Fibroblast of the aortic adventitia (primary cell): Measurements from ENCODE around the gene LRRC8D. TPM values are rescaled to one million over a fixed set of nuclear protein-coding genes. Genes with fewer than 3 reads are reported as not detected.

Experiments used
- DNase-seq: peaks from one replicate; pipeline ENCODE4 v3.0.0-alpha.2; 2010; ENCODE audit warnings: low read depth
- H3K4me3 ChIP-seq: 2 replicates; pipeline ENCODE4 v1.5.1; 2011; ENCODE audit warnings: low read depth, mild to moderate bottlenecking, control low read depth, low read length, moderate library complexity
- total RNA-seq: library from RNA; depleted of rRNA; stranded (reverse); fragments of >200 nt; gene quantifications from 2 replicates; pipeline ENCODE4 v1.2.3, GENCODE V29; 2012; ENCODE audit warnings: low replicate concordance
- TF ChIP-seq, protein P1 (sequence below): IDR thresholded peaks from 2 replicates; pipeline ENCODE4 v1.5.1; 2011; ENCODE audit warnings: mild to moderate bottlenecking, low read length, control low read depth, inconsistent platforms; ENCODE audit not compliant: insufficient read depth

The LRRC8D gene
- total RNA-seq, 1 donor, result 45.6 TPM

DNA sequence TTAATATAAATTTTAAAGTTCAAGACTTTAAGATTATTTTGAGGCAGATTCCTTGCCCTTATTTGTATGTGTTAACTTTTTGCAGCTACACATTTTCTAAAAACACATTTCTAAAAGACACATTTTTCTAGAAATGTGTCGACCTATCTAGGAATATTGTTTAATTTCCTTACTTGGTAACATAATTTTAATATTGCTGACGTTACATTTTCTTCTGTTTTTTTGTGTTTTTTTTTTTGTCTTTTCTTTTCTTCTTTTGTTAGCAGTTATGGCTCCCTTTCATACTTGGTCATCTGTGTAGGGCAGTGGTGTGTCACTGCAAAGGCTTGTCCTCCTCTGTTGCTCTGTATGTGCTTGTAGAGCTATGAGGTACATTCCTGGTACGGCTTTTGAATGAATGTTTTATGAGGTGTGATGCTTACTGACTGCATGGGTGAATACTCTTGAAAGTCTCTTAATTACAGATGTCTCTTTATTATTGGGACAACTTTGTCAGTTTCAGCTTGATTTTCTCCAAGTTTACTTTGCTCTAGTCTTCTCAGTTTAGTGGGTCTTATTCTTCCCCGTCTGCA is 30.1 kb downstream of the LRRC8D start:
- TF ChIP-seq, protein P1, sequence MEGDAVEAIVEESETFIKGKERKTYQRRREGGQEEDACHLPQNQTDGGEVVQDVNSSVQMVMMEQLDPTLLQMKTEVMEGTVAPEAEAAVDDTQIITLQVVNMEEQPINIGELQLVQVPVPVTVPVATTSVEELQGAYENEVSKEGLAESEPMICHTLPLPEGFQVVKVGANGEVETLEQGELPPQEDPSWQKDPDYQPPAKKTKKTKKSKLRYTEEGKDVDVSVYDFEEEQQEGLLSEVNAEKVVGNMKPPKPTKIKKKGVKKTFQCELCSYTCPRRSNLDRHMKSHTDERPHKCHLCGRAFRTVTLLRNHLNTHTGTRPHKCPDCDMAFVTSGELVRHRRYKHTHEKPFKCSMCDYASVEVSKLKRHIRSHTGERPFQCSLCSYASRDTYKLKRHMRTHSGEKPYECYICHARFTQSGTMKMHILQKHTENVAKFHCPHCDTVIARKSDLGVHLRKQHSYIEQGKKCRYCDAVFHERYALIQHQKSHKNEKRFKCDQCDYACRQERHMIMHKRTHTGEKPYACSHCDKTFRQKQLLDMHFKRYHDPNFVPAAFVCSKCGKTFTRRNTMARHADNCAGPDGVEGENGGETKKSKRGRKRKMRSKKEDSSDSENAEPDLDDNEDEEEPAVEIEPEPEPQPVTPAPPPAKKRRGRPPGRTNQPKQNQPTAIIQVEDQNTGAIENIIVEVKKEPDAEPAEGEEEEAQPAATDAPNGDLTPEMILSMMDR, result no peak
- H3K4me3 ChIP-seq, result no peak overlapping the region
- no peak for DNase-seq

- TF ChIP-seq, protein P1, result no peak
- DNase-seq, result no peak
- no peak overlapping the region for H3K4me3 ChIP-seq
Observed at GRCh38 chr1:89854140-89854539, 33.3 kb downstream of the LRRC8D start.

DNA sequence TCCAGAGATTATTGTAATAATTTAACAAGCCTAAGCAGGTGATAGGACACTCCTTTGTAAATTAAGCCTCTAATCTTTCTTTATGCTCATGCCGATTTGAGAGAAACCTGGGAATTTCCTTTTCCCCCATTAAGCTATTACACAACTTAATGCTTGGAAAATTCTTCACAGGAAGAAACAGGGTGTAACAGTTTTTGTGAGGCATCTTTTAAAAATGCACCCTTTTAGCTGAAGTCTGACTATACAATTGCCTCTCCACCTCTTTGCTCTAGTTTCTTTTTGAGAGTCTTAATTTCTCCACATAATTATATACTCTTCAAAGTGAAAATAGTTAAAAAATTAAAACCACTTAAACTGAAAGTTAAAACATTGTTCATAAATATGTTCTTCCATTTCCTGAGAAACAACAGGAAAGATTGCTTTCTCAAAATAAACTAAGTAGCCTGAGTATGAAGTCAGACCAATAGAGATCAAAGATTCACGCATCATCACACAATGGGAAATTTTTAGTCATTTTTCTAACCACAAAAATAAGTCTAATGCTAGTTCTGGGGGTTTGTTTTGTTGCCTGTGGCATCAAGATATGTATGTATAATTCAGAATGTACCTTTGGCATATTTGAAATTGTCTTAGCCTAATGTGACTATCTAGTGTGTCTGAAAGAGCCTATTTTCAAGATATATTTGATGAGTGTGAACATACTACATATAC is 34.7 kb downstream of the LRRC8D start:
- peak; percentile 77 for DNase-seq
- TF ChIP-seq, protein P1, result no peak
- H3K4me3 ChIP-seq, result peak overlapping the region; percentile 4

DNA sequence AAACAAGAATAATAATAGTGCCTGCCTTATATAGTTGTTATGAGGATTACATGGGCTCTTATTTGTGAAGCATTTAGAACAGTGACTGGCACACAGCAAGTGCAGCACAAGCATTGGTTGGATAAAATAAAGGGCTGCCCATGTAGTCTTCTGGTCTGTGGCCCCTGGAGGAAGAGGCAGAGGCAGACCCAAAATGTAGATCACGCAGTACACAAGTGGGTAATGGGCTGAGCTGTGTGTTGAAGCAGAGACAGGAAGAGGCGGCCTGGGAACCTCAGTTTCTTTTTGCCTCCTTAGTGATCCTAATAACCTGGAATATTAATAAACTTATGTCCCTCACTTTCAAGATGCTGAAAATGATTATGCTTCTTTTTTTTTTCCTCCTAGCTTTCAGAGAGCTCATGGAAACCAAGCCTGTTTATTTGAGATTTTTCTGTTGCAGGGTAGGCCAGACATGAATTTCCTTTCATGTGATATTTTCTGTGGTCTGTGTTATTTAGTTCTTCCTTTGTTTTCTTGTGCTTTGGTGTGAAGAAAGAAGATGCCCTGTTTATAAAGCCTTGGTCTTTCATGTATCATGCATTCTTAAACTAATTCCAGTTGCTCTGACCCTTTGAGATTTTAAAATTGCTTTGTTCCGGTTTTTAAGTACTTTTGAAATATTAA is 42.5 kb downstream of the LRRC8D start:
- TF ChIP-seq, protein P1, result no peak
- DNase-seq, result no peak
- no peak overlapping the region for H3K4me3 ChIP-seq

- TF ChIP-seq, protein P1, result no peak
- peak; percentile 85 for DNase-seq
- no peak overlapping the region for H3K4me3 ChIP-seq
Observed at GRCh38 chr1:89865498-89866382, 44.9 kb downstream of the LRRC8D start.

GRCh38 chr1:89866568-89866967 is 45.7 kb downstream of the LRRC8D start:
- TF ChIP-seq, protein P1, result no peak
- no peak overlapping the region for H3K4me3 ChIP-seq
- no peak for DNase-seq
